WTC11 (cell line): ENCODE results near the gene ARHGEF28. TPM values are rescaled to one million over a fixed set of nuclear protein-coding genes. Genes with fewer than 3 reads are reported as not detected.

ENCODE experiments used
- ATAC-seq: fragments of 200-7000 bp; cut with Tn5 transposase; 2 replicates; pipeline ENCODE4 v1.10.0; 2021; ENCODE audit warnings: mild to moderate bottlenecking, moderate library complexity
- CTCF ChIA-PET: fragments of 300-600 bp; sonication (Branson Sonifier 250); formaldehyde crosslinking; loops from one replicate; lab custom pipeline; 2021; ENCODE audit warnings: antibody characterized with exemption; lab: Charles Lee
- POLR2A ChIA-PET: fragments of 350-600 bp; sonication (Branson Sonifier 250); formaldehyde crosslinking; loops from one replicate; lab custom pipeline; 2021; ENCODE audit warnings: antibody characterized with exemption; lab: Charles Lee
- DNase-seq: peaks from one replicate; pipeline ENCODE4 v3.0.0; 2021; ENCODE audit warnings: low spot score
- H3K27ac Mint-ChIP-seq: 2 replicates; pipeline ENCODE4 v1.8.0; 2021; ENCODE audit warnings: mixed read lengths
- H3K27me3 Mint-ChIP-seq: 2 replicates; pipeline ENCODE4 v1.8.0; 2021; ENCODE audit warnings: low read depth, mild to moderate bottlenecking, moderate library complexity, mixed read lengths
- H3K36me3 Mint-ChIP-seq: 2 replicates; pipeline ENCODE4 v1.8.0; 2021; ENCODE audit warnings: mixed read lengths
- H3K4me1 Mint-ChIP-seq: 2 replicates; pipeline ENCODE4 v1.8.0; 2022; ENCODE audit warnings: mixed read lengths
- H3K4me3 Mint-ChIP-seq: 2 replicates; pipeline ENCODE4 v1.8.0; 2021; ENCODE audit warnings: mild to moderate bottlenecking, moderate library complexity, mixed read lengths
- H3K9me3 Mint-ChIP-seq: 2 replicates; pipeline ENCODE4 v1.8.0; 2021; ENCODE audit warnings: mixed read lengths
- CTCF ChIP-seq: fragments of 200-600 bp; IDR thresholded peaks from 2 replicates; pipeline ENCODE4 v1.8.0; 2022; ENCODE audit warnings: antibody characterized with exemption
- ELF4 ChIP-seq: sonication (generic); formaldehyde crosslinking; IDR thresholded peaks from 2 replicates; pipeline ENCODE4 v1.8.1; 2022; ENCODE audit warnings: low read depth, mild to moderate bottlenecking, moderate library complexity, missing genetic modification reagents
- ERG ChIP-seq: fragments of 250-450 bp; sonication (Bioruptor Pico); IDR thresholded peaks from 2 replicates; pipeline ENCODE4 v1.8.0; 2021; ENCODE audit warnings: mild to moderate bottlenecking
- ETV6 ChIP-seq: sonication (generic); formaldehyde crosslinking; IDR thresholded peaks from 2 replicates; pipeline ENCODE4 v1.8.1; 2022; ENCODE audit warnings: mild to moderate bottlenecking, missing genetic modification reagents
- GABPB1 ChIP-seq: sonication (generic); formaldehyde crosslinking; IDR thresholded peaks from 2 replicates; pipeline ENCODE4 v1.8.1; 2023; ENCODE audit warnings: mild to moderate bottlenecking, missing genetic modification reagents
- HMGA2 ChIP-seq: fragments of 250-450 bp; sonication (Bioruptor Pico); IDR thresholded peaks from 2 replicates; pipeline ENCODE4 v1.4.0; 2021; ENCODE audit warnings: mild to moderate bottlenecking, moderate library complexity
- JAZF1 ChIP-seq: fragments of 250-450 bp; sonication (Bioruptor Pico); IDR thresholded peaks from 2 replicates; pipeline ENCODE4 v1.9.0; 2021; ENCODE audit warnings: moderate library complexity, mild to moderate bottlenecking, inconsistent platforms
- MXD4 ChIP-seq: fragments of 250-450 bp; sonication (Bioruptor Pico); IDR thresholded peaks from 2 replicates; pipeline ENCODE4 v1.8.0; 2021; ENCODE audit warnings: mild to moderate bottlenecking, moderate library complexity, borderline replicate concordance
- PRRX2 ChIP-seq: fragments of 250-450 bp; sonication (Bioruptor Pico); IDR thresholded peaks from 2 replicates; pipeline ENCODE4 v1.8.0; 2021; ENCODE audit warnings: mild to moderate bottlenecking
- SMAD4 ChIP-seq: sonication (generic); formaldehyde crosslinking; IDR thresholded peaks from 2 replicates; pipeline ENCODE4 v1.8.0; 2022; ENCODE audit warnings: mild to moderate bottlenecking, missing genetic modification reagents
- TEAD4 ChIP-seq: sonication (generic); formaldehyde crosslinking; IDR thresholded peaks from 2 replicates; pipeline ENCODE4 v1.8.0; 2022; ENCODE audit warnings: mild to moderate bottlenecking, missing genetic modification reagents
- ZNF219 ChIP-seq: sonication (generic); formaldehyde crosslinking; IDR thresholded peaks from 2 replicates; pipeline ENCODE4 v1.8.0; 2023; ENCODE audit warnings: missing genetic modification reagents, mild to moderate bottlenecking, borderline replicate concordance
- ZNF263 ChIP-seq: sonication (generic); formaldehyde crosslinking; IDR thresholded peaks from 2 replicates; pipeline ENCODE4 v1.8.1; 2022; ENCODE audit warnings: low read depth, mild to moderate bottlenecking, moderate library complexity, missing genetic modification reagents
- ZNF416 ChIP-seq: fragments of 250-450 bp; sonication (Bioruptor Pico); IDR thresholded peaks from 2 replicates; pipeline ENCODE4 v1.9.0; 2021; ENCODE audit warnings: mild to moderate bottlenecking, inconsistent platforms
- total RNA-seq: library from RNA; stranded (reverse); gene quantifications from 3 replicates; pipeline ENCODE4 v1.2.3, GENCODE V29; 2021
- TF ChIP-seq, protein P1 (sequence below): fragments of 250-450 bp; sonication (Bioruptor Pico); IDR thresholded peaks from 2 replicates; pipeline ENCODE4 v1.9.0; 2021; ENCODE audit warnings: mild to moderate bottlenecking
- TF ChIP-seq, protein P2 (sequence below): sonication (generic); formaldehyde crosslinking; IDR thresholded peaks from 2 replicates; pipeline ENCODE4 v1.8.1; 2023; ENCODE audit warnings: mild to moderate bottlenecking, missing genetic modification reagents
- TF ChIP-seq, protein P3 (sequence below): sonication (generic); formaldehyde crosslinking; conservative IDR thresholded peaks from 2 replicates; pipeline ENCODE4 v1.8.1; 2022; ENCODE audit warnings: mild to moderate bottlenecking, missing genetic modification reagents

Gene ARHGEF28
- total RNA-seq, 1 experiment from 2014 or later = 0.96 TPM

GRCh38 chr5:73918791-73919221, 292.8 kb downstream of the ARHGEF28 start:
- no peak for DNase-seq
- H3K9me3 Mint-ChIP-seq = no peaks in the 10 kb centered on the region
- TF ChIP-seq ZNF219 (CRISPR knock-in tag) = no peak
- TF ChIP-seq MXD4 (CRISPR knock-in tag) = no peak
- no peak for TF ChIP-seq PRRX2
- no peak for TF ChIP-seq ETV6 (CRISPR knock-in tag)
- no peak for TF ChIP-seq CTCF
- no peak for TF ChIP-seq ELF4 (CRISPR knock-in tag)
- no peak for TF ChIP-seq TEAD4 (CRISPR knock-in tag)
- TF ChIP-seq, protein P1, sequence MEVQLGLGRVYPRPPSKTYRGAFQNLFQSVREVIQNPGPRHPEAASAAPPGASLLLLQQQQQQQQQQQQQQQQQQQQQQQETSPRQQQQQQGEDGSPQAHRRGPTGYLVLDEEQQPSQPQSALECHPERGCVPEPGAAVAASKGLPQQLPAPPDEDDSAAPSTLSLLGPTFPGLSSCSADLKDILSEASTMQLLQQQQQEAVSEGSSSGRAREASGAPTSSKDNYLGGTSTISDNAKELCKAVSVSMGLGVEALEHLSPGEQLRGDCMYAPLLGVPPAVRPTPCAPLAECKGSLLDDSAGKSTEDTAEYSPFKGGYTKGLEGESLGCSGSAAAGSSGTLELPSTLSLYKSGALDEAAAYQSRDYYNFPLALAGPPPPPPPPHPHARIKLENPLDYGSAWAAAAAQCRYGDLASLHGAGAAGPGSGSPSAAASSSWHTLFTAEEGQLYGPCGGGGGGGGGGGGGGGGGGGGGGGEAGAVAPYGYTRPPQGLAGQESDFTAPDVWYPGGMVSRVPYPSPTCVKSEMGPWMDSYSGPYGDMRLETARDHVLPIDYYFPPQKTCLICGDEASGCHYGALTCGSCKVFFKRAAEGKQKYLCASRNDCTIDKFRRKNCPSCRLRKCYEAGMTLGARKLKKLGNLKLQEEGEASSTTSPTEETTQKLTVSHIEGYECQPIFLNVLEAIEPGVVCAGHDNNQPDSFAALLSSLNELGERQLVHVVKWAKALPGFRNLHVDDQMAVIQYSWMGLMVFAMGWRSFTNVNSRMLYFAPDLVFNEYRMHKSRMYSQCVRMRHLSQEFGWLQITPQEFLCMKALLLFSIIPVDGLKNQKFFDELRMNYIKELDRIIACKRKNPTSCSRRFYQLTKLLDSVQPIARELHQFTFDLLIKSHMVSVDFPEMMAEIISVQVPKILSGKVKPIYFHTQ (CRISPR knock-in tag) = no peak
- TF ChIP-seq ERG (CRISPR knock-in tag) = no peak
- TF ChIP-seq, all 79 proteins: peak for 0
- H3K27me3 Mint-ChIP-seq = no peaks in the 10 kb centered on the region
- ATAC-seq = no peak
- no peak overlapping the region for H3K4me3 Mint-ChIP-seq
- H3K36me3 Mint-ChIP-seq = no peaks in the 10 kb centered on the region
- peaks cover 11% of the 10 kb centered on the region for H3K4me1 Mint-ChIP-seq
- ChIA-PET POLR2A (no interaction called here), CTCF (no interaction called here)
- no peak overlapping the region for H3K27ac Mint-ChIP-seq

- ATAC-seq = no peak
- TF ChIP-seq SMAD4 (CRISPR knock-in tag) (no peak), ZNF263 (CRISPR knock-in tag) (no peak), ZNF416 (CRISPR knock-in tag) (no peak), HMGA2 (CRISPR knock-in tag) (no peak), GABPB1 (CRISPR knock-in tag) (no peak), JAZF1 (CRISPR knock-in tag) (no peak)
- TF ChIP-seq, protein P2, sequence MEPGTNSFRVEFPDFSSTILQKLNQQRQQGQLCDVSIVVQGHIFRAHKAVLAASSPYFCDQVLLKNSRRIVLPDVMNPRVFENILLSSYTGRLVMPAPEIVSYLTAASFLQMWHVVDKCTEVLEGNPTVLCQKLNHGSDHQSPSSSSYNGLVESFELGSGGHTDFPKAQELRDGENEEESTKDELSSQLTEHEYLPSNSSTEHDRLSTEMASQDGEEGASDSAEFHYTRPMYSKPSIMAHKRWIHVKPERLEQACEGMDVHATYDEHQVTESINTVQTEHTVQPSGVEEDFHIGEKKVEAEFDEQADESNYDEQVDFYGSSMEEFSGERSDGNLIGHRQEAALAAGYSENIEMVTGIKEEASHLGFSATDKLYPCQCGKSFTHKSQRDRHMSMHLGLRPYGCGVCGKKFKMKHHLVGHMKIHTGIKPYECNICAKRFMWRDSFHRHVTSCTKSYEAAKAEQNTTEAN (CRISPR knock-in tag) = no peak
- TF ChIP-seq, protein P3, sequence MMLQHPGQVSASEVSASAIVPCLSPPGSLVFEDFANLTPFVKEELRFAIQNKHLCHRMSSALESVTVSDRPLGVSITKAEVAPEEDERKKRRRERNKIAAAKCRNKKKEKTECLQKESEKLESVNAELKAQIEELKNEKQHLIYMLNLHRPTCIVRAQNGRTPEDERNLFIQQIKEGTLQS (CRISPR knock-in tag) = no peak
- TF ChIP-seq, all 79 proteins: peak for 0
- POLR2A ChIA-PET = no interaction called here
- Mint-ChIP-seq H3K27me3 (no peaks in the 10 kb centered on the region), H3K27ac (no peak overlapping the region), H3K36me3 (no peaks in the 10 kb centered on the region), H3K9me3 (no peaks in the 10 kb centered on the region), H3K4me1 (peaks cover 11% of the 10 kb centered on the region), H3K4me3 (no peak overlapping the region)
- no peak for DNase-seq
- CTCF ChIA-PET = no interaction called here
These were observed 295.7 kb downstream of the ARHGEF28 start for GRCh38 chr5:73921741-73922140.
